Hepatocyte (in vitro differentiated cells): ENCODE data around the gene PRKAA1.
"Not testable (repeated sequence)": the region's sequence is repeated elsewhere in the genome, so short reads cannot be mapped to it uniquely, and the experiment has no call there.

Experiments used
- EZH2 ChIP-seq: fragments of 200-600 bp; sonication (generic); IDR thresholded peaks from 2 replicates; pipeline ENCODE4 v1.6.1; 2016; ENCODE audit warnings: antibody characterized with exemption, mild to moderate bottlenecking, borderline replicate concordance
- TF ChIP-seq, protein P1 (sequence below): fragments of 200-600 bp; sonication (generic); IDR thresholded peaks from 2 replicates; pipeline ENCODE4 v1.5.1; 2016; ENCODE audit warnings: antibody characterized with exemption, mild to moderate bottlenecking; ENCODE audit not compliant: poor library complexity

DNA sequence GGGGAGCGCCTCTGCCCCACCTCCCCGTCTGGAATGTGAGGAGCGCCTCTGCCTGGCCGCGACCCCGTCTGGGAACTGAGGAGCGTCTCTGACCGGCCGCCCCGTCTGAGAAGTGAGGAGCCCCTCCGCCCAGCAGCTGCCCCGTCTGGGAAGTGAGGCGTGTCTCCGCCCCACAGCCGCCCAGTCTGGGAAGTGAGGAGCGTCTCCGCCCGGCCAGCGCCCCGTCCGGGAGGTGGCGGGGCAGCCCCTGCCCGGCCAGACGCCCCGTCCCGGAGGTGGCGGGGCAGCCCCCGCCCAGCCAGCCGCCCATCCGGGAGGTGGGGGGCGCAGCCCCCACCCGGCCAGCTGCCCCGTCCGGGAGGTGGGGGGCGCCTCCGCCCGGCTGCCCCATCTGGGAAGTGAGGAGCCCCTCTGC lies 75.7 kb downstream of the PRKAA1 start:
- TF ChIP-seq, protein P1, sequence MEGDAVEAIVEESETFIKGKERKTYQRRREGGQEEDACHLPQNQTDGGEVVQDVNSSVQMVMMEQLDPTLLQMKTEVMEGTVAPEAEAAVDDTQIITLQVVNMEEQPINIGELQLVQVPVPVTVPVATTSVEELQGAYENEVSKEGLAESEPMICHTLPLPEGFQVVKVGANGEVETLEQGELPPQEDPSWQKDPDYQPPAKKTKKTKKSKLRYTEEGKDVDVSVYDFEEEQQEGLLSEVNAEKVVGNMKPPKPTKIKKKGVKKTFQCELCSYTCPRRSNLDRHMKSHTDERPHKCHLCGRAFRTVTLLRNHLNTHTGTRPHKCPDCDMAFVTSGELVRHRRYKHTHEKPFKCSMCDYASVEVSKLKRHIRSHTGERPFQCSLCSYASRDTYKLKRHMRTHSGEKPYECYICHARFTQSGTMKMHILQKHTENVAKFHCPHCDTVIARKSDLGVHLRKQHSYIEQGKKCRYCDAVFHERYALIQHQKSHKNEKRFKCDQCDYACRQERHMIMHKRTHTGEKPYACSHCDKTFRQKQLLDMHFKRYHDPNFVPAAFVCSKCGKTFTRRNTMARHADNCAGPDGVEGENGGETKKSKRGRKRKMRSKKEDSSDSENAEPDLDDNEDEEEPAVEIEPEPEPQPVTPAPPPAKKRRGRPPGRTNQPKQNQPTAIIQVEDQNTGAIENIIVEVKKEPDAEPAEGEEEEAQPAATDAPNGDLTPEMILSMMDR = not testable (repeated sequence)
- not testable (repeated sequence) for TF ChIP-seq EZH2
